ENCODE data around the gene CADM4. TPM values are rescaled to one million over a fixed set of nuclear protein-coding genes. Genes with fewer than 3 reads are reported as not detected.

The CADM4 gene
- total RNA-seq, 5 donors from 2014 or later (not counting 1 experiment from before 2014, with no cell fraction given) = 0.16 to 0.61 (median 0.45) TPM

DNA sequence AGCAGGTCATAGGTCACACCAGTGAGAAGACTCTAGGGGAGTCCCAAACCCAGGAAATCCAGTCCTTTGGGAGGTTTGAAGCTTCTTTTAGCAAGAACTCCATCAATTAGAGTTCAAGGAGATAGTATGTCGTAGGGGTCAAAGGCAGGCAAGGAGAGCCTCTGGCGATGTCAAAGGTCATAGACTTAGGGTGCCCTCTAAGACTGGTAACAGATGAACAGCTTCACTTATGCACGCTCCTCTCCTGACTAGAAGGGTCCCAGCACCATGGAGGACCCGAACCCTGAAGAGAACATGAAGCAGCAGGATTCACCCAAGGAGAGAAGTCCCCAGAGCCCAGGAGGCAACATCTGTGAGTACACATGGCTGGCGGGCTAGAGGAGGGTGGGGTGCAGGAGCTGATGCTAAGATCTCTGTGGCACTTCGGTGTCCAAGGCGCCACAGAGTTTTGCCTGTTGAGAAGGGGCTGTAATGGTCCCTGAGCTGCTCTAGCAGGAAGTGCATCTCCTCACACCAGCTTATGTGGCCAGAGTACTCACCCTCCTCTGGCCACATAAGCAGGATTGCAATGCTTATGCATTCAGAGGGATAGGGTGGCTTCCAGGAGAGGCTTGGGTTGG is 42.7 kb downstream of the CADM4 start:
- peaks cover 43 to 47% (median 46%) of the 10 kb centered on the region in 3 donors for H3K4me1 Mint-ChIP-seq
- H3K36me3 Mint-ChIP-seq = peaks cover 14% of the 10 kb centered on the region
- no peaks in the 10 kb centered on the region for H3K9me3 ChIP-seq
- peak overlapping the region; percentile 95 for H3K27ac ChIP-seq (ENCODE audit: low read length)
- ATAC-seq (replicated peaks in 1 of 4) (no peak), DNase-seq (peak in 2 of 35 experiments; percentile 10 to 21)
- peak overlapping the region; percentile 92 to 99 (median 95) for H3K4me3 Mint-ChIP-seq
- 22% methylated on average over 5 of the region's 7 CpGs for WGBS (ENCODE audit: insufficient coverage)
- peak overlapping the region; percentile 99 to 100 for H3K27ac Mint-ChIP-seq
- no peaks in the 10 kb centered on the region for H3K27me3 ChIP-seq (replicated peaks in 1 of 2; ENCODE audit: control insufficient read depth in 2 of 2, extremely low read depth in 1 of 2, insufficient read depth in 2 of 2, low read length in 1 of 2)
- no peaks in the 10 kb centered on the region for H3K9me3 Mint-ChIP-seq
- ChIA-PET CTCF (interaction anchor here (0.6 to 1.6 kb wide), 5 partner anchors 22 to 161 kb away, joined by 3 to 8 read pairs (median 4); partner anchors contain the start of genes PINLYP (in 1 of the 2) and XRCC1 (in 1 of the 2)), POLR2A (interaction anchor here (0.6 to 1.0 kb wide), 4 partner anchors 12 to 157 kb away, joined by 4 to 6 read pairs (median 4); no protein-coding TSS in a partner anchor)
- H3K36me3 ChIP-seq (ENCODE audit: control insufficient read depth in 2 of 2, extremely low read depth in 1 of 2, insufficient read depth in 1 of 2, low read length in 1 of 2) = peaks cover 6 to 30% of the 10 kb centered on the region in 2 donors
- H3K4me3 ChIP-seq (ENCODE audit: control insufficient read depth in 1 of 2, extremely low read depth in 1 of 2, low read length in 1 of 2) = peak overlapping the region; percentile 82 to 88
- H3K27me3 Mint-ChIP-seq = no peaks in the 10 kb centered on the region
- peaks cover 9 to 43% of the 10 kb centered on the region in 2 experiments for H3K4me1 ChIP-seq (ENCODE audit: control insufficient read depth in 1 of 2, extremely low read depth in 1 of 2, insufficient read depth in 2 of 2, low read length in 2 of 2)

DNA sequence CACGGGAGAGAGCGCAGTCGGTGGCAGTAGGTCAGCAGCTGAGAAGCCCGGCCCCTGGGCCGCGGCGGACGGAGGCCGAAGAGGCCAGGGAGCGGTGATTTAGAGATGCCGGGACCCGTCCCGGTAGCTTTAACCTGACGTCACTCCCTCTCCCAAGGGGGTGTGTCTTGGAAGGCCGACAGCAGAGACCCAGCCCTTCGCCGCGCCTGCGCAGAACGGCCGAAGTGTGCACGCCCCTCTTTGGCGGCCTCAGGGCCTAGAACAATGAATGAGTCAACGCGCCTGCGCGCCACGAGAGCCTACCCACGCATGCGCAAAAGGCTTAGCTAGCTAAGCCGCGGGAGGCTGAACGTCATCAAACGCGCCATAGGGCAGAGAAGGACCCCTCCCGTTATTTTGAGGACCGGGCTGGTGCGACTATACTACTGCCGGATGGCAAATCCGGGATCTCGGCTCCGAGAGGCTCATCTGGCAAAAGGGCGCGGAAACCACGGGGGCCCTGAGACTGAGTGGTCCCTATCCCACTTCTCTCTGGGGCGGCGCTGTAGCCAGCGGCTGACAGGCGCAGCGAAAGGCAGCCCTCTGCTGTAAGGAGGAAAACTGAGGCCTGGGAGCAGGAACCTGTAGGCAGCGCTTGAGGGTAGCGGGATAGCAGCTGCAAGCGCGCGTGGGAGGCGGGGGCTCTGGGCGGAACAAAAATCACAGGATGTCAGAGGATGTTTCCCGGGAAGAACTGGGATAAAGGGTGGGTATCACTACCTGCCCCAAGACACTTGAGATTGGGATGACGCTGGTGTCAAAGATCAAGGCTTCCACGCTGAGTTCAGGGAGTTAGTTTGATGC is 43.4 kb downstream of the CADM4 start, which contains the start of the genes IRGQ and ZNF576:
TSS of gene IRGQ (minus strand) at position 136 of the 843 bp plus-strand sequence. CDS start 796 bp downstream, outside the sequence.
TSS of gene ZNF576 (plus strand) at position 597 of the 843 bp plus-strand sequence. CDS start 514 bp downstream, outside the sequence.
- Mint-ChIP-seq H3K4me1 (peaks cover 43 to 47% (median 46%) of the 10 kb centered on the region in 3 donors), H3K27me3 (no peaks in the 10 kb centered on the region), H3K9me3 (no peaks in the 10 kb centered on the region), H3K27ac (peak within 1 kb of the TSS; percentile 99 to 100), H3K36me3 (peaks cover 11% of the 10 kb centered on the region), H3K4me3 (peak within 1 kb of the TSS; percentile 92 to 99 (median 95))
- Histone ChIP-seq H3K36me3 (ENCODE audit: control insufficient read depth in 2 of 2, extremely low read depth in 1 of 2, insufficient read depth in 1 of 2, low read length in 1 of 2) (peaks cover 9 to 30% of the 10 kb centered on the region in 2 donors), H3K9me3 (no peaks in the 10 kb centered on the region), H3K27me3 (replicated peaks in 1 of 2; ENCODE audit: control insufficient read depth in 2 of 2, extremely low read depth in 1 of 2, insufficient read depth in 2 of 2, low read length in 1 of 2) (no peaks in the 10 kb centered on the region), H3K4me3 (ENCODE audit: control insufficient read depth in 1 of 2, extremely low read depth in 1 of 2, low read length in 1 of 2) (peak within 1 kb of the TSS; percentile 82 to 88), H3K4me1 (ENCODE audit: control insufficient read depth in 1 of 2, extremely low read depth in 1 of 2, insufficient read depth in 2 of 2, low read length in 2 of 2) (peaks cover 9 to 43% of the 10 kb centered on the region in 2 experiments), H3K27ac (ENCODE audit: low read length) (peak within 1 kb of the TSS; percentile 95)
- peak; percentile 98 to 100 (median 99) for DNase-seq
- POLR2A ChIA-PET = interaction anchor here (0.6 to 1.2 kb wide), 5 partner anchors 11 to 156 kb away, joined by 3 to 6 read pairs (median 4); no protein-coding TSS in a partner anchor
- ATAC-seq (replicated peaks in 1 of 4) = peak; percentile 81 to 85 (median 84)
- under 1% methylated on average over 56 of the region's 60 CpGs for WGBS (ENCODE audit: insufficient coverage)
- CTCF ChIA-PET = interaction anchor here (0.6 to 3.3 kb wide), 8 partner anchors 21 to 157 kb away, joined by 3 to 84 read pairs (median 7); partner anchors contain the start of genes PINLYP (in 1 of the 2), XRCC1 (in 1 of the 2) and ZNF575 (in 1 of the 2)

DNA sequence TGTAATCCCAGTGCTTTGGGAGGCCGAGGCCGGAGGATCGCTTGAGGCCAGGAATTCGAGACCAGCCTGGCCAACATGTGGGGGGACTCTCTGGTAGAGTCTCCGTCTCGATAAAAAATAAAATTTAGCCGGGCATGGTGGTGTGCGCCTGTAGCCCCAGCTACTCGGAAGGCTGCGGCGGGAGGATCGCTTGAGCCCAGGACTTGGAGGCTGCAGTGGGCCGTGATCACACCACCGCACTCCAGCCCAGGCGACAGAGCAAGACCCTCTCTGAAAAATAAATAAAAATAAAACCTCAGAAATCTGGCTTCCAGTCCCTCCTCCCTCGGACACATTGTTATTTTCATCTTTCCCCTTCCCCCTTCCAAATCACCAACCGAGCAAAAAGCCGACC is 44.0 kb downstream of the CADM4 start:
- H3K9me3 ChIP-seq = no peaks in the 10 kb centered on the region
- peak overlapping the region; percentile 92 to 99 (median 95) for H3K4me3 Mint-ChIP-seq
- ATAC-seq (replicated peaks in 1 of 4) (peak; percentile 12 to 27 (median 16)), DNase-seq (peak in 4 of 35 experiments; percentile 8 to 22 (median 13))
- H3K4me1 ChIP-seq (ENCODE audit: control insufficient read depth in 1 of 2, extremely low read depth in 1 of 2, insufficient read depth in 2 of 2, low read length in 2 of 2) = peaks cover 9 to 43% of the 10 kb centered on the region in 2 experiments
- 3% methylated on average over 15 of the region's 18 CpGs for WGBS (ENCODE audit: insufficient coverage)
- H3K36me3 Mint-ChIP-seq = peaks cover 13% of the 10 kb centered on the region
- peak overlapping the region; percentile 99 to 100 for H3K27ac Mint-ChIP-seq
- H3K27me3 Mint-ChIP-seq = no peaks in the 10 kb centered on the region
- H3K27ac ChIP-seq (ENCODE audit: low read length) = peak overlapping the region; percentile 95
- no peaks in the 10 kb centered on the region for H3K9me3 Mint-ChIP-seq
- ChIA-PET POLR2A (interaction anchor here in 1 of 2 donors (1.0 to 1.2 kb wide), 2 partner anchors 73 to 132 kb away, joined by 3 to 5 read pairs; no protein-coding TSS in a partner anchor), CTCF (interaction anchor here (0.8 to 3.3 kb wide), 11 partner anchors 21 to 160 kb away, joined by 3 to 84 read pairs (median 8); partner anchors contain the start of genes PINLYP (in 1 of the 2), XRCC1 (in 1 of the 2) and ZNF575 (in 1 of the 2))
- H3K4me3 ChIP-seq (ENCODE audit: control insufficient read depth in 1 of 2, extremely low read depth in 1 of 2, low read length in 1 of 2) = peak overlapping the region; percentile 82 to 88
- peaks cover 9 to 30% of the 10 kb centered on the region in 2 donors for H3K36me3 ChIP-seq (ENCODE audit: control insufficient read depth in 2 of 2, extremely low read depth in 1 of 2, insufficient read depth in 1 of 2, low read length in 1 of 2)
- no peaks in the 10 kb centered on the region for H3K27me3 ChIP-seq (replicated peaks in 1 of 2; ENCODE audit: control insufficient read depth in 2 of 2, extremely low read depth in 1 of 2, insufficient read depth in 2 of 2, low read length in 1 of 2)
- peaks cover 46 to 50% (median 47%) of the 10 kb centered on the region in 3 donors for H3K4me1 Mint-ChIP-seq

DNA sequence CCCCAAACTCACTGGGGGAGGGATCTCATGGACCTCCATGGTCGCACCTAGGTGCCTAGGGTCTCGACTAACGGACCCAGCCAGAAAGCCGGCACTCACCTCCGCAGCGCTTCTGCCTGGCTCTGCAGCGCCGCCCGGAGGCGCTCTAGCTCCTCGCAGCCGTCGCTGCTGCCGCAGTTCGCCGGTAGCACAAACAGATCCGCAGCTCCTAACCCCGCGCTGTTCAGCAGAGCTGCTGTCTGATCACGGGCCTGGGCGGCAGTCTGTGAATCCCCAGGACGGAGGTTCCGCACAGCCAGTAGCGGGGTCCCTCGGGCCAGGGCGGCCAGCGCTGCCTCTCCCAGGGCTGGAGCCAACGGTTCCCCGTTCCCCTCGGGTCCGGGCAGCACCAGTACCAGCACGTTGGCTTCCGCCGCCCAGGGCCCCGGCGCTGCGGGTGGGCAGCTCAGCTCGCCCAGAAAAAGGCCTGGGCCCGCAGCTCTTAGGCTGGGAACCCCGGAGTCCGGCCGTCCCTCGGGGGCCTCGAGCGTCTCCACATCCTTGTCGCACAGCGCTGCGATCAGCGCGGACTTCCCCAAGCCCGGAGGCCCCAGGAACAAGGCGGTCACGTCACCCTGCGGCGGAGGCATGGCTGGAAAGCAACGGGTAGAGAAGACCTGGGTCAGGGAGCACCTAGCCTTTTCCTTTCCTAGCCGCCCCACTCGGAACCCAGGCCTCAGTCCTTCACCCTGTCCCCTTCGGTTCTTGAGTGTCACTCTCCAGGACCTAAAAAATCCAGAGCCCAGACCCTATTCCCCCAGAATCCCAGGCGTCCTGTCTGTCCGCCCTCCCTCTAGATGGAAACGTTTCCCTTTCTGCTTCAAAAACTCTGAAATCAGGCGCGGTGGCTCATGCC is 44.7 kb downstream of the CADM4 start:
- Mint-ChIP-seq H3K4me1 (peaks cover 47 to 55% (median 48%) of the 10 kb centered on the region in 3 donors), H3K27ac (peak overlapping the region; percentile 99 to 100), H3K27me3 (no peaks in the 10 kb centered on the region), H3K4me3 (peak overlapping the region; percentile 92 to 99 (median 95)), H3K9me3 (no peaks in the 10 kb centered on the region), H3K36me3 (peaks cover 16% of the 10 kb centered on the region)
- ChIA-PET CTCF (interaction anchor here (0.5 to 3.3 kb wide), 29 partner anchors 11 to 159 kb away, joined by 3 to 84 read pairs (median 5); partner anchors contain the start of genes XRCC1 (in 1 of the 2) and ZNF575 (in 1 of the 2)), POLR2A (interaction anchor here (0.7 to 1.3 kb wide), 4 partner anchors 11 to 277 kb away, joined by 3 to 6 read pairs (median 4); partner anchors contain the start of gene XRCC1 (in 1 of the 2))
- Histone ChIP-seq H3K36me3 (ENCODE audit: control insufficient read depth in 2 of 2, extremely low read depth in 1 of 2, insufficient read depth in 1 of 2, low read length in 1 of 2) (peaks cover 9 to 30% of the 10 kb centered on the region in 2 donors), H3K9me3 (no peaks in the 10 kb centered on the region), H3K27ac (ENCODE audit: low read length) (peak overlapping the region; percentile 95), H3K4me1 (ENCODE audit: control insufficient read depth in 1 of 2, extremely low read depth in 1 of 2, insufficient read depth in 2 of 2, low read length in 2 of 2) (peaks cover 9 to 47% of the 10 kb centered on the region in 2 experiments), H3K27me3 (replicated peaks in 1 of 2; ENCODE audit: control insufficient read depth in 2 of 2, extremely low read depth in 1 of 2, insufficient read depth in 2 of 2, low read length in 1 of 2) (no peaks in the 10 kb centered on the region), H3K4me3 (ENCODE audit: control insufficient read depth in 1 of 2, extremely low read depth in 1 of 2, low read length in 1 of 2) (peak overlapping the region; percentile 82 to 88)
- ATAC-seq (replicated peaks in 1 of 4) (peak; percentile 54 to 68 (median 63)), DNase-seq (peak; percentile 42 to 89 (median 70))
- under 1% methylated on average over 60 of the region's 64 CpGs for WGBS (ENCODE audit: insufficient coverage)

DNA sequence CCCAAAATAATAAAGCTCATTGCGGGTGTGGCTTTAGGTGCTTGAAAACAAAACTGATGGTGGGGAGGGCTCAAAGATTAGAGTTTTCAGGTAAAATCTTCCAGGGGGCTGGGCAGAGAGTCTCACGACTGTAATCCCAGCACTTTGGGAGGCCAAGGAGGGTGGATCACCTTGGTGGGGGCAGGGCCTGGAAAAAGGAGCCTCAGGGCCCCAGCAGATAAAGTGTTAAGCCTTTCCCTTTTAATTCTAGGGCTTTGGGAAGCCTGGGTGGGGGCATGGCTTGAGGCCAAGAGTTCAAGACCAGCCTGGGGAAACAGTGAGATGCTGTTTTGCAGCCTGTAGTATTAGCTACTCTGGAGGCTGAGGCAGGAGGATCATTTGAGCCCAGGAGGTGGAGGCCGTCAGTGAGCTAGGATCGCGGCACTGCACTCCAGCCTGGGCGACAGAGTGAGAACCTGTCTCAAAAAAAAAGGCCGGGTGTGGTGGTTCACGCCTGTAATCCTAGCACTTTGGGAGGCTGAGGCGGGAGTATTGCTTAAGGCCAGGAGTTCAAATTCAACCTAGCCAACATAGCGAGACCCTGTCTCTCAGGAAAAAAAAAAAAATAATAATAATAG is 45.5 kb downstream of the CADM4 start:
- Histone ChIP-seq H3K4me1 (ENCODE audit: control insufficient read depth in 1 of 2, extremely low read depth in 1 of 2, insufficient read depth in 2 of 2, low read length in 2 of 2) (peaks cover 9 to 52% of the 10 kb centered on the region in 2 experiments), H3K36me3 (ENCODE audit: control insufficient read depth in 2 of 2, extremely low read depth in 1 of 2, insufficient read depth in 1 of 2, low read length in 1 of 2) (peaks cover 9 to 24% of the 10 kb centered on the region in 2 donors), H3K27me3 (replicated peaks in 1 of 2; ENCODE audit: control insufficient read depth in 2 of 2, extremely low read depth in 1 of 2, insufficient read depth in 2 of 2, low read length in 1 of 2) (no peaks in the 10 kb centered on the region), H3K9me3 (no peaks in the 10 kb centered on the region), H3K27ac (ENCODE audit: low read length) (peak overlapping the region; percentile 95), H3K4me3 (ENCODE audit: control insufficient read depth in 1 of 2, extremely low read depth in 1 of 2, low read length in 1 of 2) (peak overlapping the region in 1 of 2 donors; percentile 82)
- DNase-seq (no peak), ATAC-seq (replicated peaks in 1 of 4) (no peak)
- CTCF ChIA-PET = interaction anchor here (0.5 to 3.3 kb wide), 28 partner anchors 10 to 155 kb away, joined by 3 to 84 read pairs (median 4); partner anchors contain the start of genes XRCC1 (in 1 of the 2) and ZNF575 (in 1 of the 2)
- Mint-ChIP-seq H3K4me1 (peaks cover 52 to 59% (median 55%) of the 10 kb centered on the region in 3 donors), H3K4me3 (peak overlapping the region; percentile 56 to 99 (median 92)), H3K9me3 (no peaks in the 10 kb centered on the region), H3K36me3 (peaks cover 18% of the 10 kb centered on the region), H3K27ac (peak overlapping the region; percentile 47 to 100), H3K27me3 (no peaks in the 10 kb centered on the region)
- POLR2A ChIA-PET = interaction anchor here (0.9 to 1.3 kb wide), 3 partner anchors 10 to 155 kb away, joined by 4 to 6 read pairs (median 4); partner anchors contain the start of gene XRCC1 (in 1 of the 2)
- 97% methylated on average over 5 of the region's 10 CpGs for WGBS (ENCODE audit: insufficient coverage)
